Peyer's patch (tissue), 4 donors: ENCODE data around the gene KRTAP2-2.

Experiments used
- POLR2A ChIP-seq, 2 donors: fragments of 450-650 bp; IDR thresholded peaks; one replicate each; pipeline ENCODE4 v1.5.1; 2017; ENCODE audit warnings: antibody characterized with exemption in 2 of 2, mild to moderate bottlenecking in 2 of 2, moderate library complexity in 2 of 2
- TF ChIP-seq, protein P1 (sequence below), 6 experiments: fragments of 450-650 bp in 4 of 6; fragments of 200-600 bp in 2 of 6; sonication (generic) in 1 of 6; IDR thresholded peaks; one replicate each; pipeline ENCODE4 v1.5.1; 2017 to 2019; ENCODE audit warnings: antibody characterized with exemption in 6 of 6, mild to moderate bottlenecking in 3 of 6, moderate library complexity in 1 of 6

DNA sequence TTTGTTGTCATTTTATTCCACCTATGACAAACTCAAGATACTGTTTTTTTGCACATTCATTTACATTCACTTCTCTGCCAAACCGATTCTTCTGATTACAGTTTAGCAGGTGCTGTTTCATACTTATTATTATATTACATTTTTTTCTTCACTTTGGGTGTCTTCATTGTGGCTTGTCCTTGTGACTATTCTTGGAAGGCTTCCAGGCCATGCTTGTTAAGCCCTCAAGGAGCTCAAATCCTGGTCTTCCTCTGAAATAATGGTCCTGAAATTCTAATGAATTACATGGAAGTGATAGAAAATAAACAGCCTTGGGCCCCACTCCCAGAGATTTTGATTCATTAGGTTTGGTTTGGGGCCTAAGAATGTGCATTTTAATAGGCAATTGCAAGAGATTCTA lies 9.3 kb upstream of the KRTAP2-2 start:
- TF ChIP-seq, protein P1, sequence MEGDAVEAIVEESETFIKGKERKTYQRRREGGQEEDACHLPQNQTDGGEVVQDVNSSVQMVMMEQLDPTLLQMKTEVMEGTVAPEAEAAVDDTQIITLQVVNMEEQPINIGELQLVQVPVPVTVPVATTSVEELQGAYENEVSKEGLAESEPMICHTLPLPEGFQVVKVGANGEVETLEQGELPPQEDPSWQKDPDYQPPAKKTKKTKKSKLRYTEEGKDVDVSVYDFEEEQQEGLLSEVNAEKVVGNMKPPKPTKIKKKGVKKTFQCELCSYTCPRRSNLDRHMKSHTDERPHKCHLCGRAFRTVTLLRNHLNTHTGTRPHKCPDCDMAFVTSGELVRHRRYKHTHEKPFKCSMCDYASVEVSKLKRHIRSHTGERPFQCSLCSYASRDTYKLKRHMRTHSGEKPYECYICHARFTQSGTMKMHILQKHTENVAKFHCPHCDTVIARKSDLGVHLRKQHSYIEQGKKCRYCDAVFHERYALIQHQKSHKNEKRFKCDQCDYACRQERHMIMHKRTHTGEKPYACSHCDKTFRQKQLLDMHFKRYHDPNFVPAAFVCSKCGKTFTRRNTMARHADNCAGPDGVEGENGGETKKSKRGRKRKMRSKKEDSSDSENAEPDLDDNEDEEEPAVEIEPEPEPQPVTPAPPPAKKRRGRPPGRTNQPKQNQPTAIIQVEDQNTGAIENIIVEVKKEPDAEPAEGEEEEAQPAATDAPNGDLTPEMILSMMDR (IDR thresholded peaks at IDR 0.05): no peak
- no peak for TF ChIP-seq POLR2A (IDR thresholded peaks at IDR 0.05)
